ENCODE measurements around the gene INTS4. TPM values are rescaled to one million over a fixed set of nuclear protein-coding genes. Genes with fewer than 3 reads are reported as not detected.
"Not testable (repeated sequence)": the region's sequence is repeated elsewhere in the genome, so short reads cannot be mapped to it uniquely, and the experiment has no call there.

INTS4 gene
- total and polyA plus RNA-seq, 8 donors = 10.7 to 92.8 (median 18.3) TPM

DNA sequence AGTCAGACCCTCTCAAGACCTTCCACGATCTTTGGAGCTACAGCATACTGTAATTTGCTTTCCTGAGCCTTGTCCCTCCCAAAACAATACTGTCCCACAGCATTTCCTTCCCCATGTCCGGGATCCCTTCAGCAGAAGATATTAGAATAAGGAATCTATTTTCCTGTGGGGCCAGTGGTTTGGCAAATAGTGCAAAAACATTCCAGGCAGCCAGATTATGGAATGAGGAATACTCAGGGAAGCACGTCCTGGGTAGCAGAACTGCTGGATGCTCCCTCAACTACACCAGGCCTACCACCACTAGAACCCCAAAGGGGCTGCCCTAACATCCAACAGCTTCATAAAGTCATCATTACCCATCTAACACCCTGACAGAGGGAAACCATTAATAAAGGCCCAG is 112.1 kb downstream of the INTS4 start:
- H3K27ac ChIP-seq = no peak overlapping the region
- DNase-seq = no peak
- TF ChIP-seq EP300 (IDR thresholded peaks at IDR 0.05) (no peak), POLR2A (IDR thresholded peaks at IDR 0.05) (no peak)
- TF ChIP-seq, protein P1, sequence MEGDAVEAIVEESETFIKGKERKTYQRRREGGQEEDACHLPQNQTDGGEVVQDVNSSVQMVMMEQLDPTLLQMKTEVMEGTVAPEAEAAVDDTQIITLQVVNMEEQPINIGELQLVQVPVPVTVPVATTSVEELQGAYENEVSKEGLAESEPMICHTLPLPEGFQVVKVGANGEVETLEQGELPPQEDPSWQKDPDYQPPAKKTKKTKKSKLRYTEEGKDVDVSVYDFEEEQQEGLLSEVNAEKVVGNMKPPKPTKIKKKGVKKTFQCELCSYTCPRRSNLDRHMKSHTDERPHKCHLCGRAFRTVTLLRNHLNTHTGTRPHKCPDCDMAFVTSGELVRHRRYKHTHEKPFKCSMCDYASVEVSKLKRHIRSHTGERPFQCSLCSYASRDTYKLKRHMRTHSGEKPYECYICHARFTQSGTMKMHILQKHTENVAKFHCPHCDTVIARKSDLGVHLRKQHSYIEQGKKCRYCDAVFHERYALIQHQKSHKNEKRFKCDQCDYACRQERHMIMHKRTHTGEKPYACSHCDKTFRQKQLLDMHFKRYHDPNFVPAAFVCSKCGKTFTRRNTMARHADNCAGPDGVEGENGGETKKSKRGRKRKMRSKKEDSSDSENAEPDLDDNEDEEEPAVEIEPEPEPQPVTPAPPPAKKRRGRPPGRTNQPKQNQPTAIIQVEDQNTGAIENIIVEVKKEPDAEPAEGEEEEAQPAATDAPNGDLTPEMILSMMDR (IDR thresholded peaks at IDR 0.05) = no peak
- peaks cover 22 to 93% (median 89%) of the 10 kb centered on the region in 4 donors for H3K36me3 ChIP-seq
- WGBS, 5 donors = 71 to 93% (median 87%) methylated on average over 3 of the region's 3 CpGs
- H3K4me3 ChIP-seq = no peak overlapping the region
- intact Hi-C loops (cut with DNase I; ENCODE audit: low total_unique reads) = no loop called here
- no peaks in the 10 kb centered on the region for H3K27me3 ChIP-seq
- H3K9me3 ChIP-seq = no peaks in the 10 kb centered on the region
- H3K4me1 ChIP-seq = peaks cover 0 to 13% (median 5%) of the 10 kb centered on the region in 4 donors

DNA sequence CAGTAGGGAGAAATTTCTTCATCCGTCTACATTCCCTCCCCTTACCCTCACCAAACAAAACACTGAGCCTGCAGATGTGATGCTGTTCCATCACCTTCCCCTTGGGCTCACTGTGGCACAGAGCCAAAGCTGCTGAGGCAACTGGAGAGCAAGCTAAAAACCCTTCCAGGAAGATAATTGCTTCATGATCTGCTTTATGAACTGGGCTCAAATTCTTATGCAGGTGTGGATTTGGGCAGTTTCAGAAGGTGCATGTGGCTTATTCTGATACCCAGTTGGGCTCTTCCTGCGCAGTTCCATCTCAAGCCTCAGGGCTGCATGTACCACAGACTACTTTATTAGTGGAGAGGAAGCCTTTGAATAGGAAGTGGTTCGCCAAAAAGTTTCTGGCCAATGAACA is 115.2 kb downstream of the INTS4 start:
- intact Hi-C loops (cut with DNase I; ENCODE audit: low total_unique reads) = no loop called here
- no peak overlapping the region for H3K27ac ChIP-seq
- peaks cover 0 to 13% (median 5%) of the 10 kb centered on the region in 4 donors for H3K4me1 ChIP-seq
- no peaks in the 10 kb centered on the region for H3K9me3 ChIP-seq
- peak in 1 of 2 donors; percentile 21 for DNase-seq
- no peak for TF ChIP-seq POLR2AphosphoS5 (IDR thresholded peaks at IDR 0.05)
- no peak overlapping the region for H3K4me3 ChIP-seq
- no peaks in the 10 kb centered on the region for H3K27me3 ChIP-seq
- WGBS, 5 donors = 79 to 89% (median 82%) methylated on average over 3 of the region's 3 CpGs
- peaks cover 19 to 99% (median 95%) of the 10 kb centered on the region in 4 donors for H3K36me3 ChIP-seq

DNA sequence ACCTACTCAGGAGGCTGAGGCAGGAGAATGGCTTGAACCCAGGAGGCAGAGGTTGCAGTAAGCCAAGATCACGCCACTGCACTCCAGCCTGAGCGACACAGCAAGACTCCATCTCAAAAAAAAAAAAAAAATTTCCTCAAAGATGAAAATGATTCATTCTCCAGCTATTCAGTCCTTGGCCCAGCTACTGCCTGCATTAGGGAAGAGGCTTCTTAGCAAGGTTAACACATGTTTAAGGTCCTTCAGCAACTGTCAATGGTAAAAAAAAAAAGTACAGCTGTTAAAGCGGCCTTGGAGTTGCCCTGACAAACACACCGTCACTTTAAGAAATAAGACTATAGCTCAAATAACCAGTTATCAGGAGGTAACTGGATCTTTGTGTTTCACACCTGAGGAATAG is 116.2 kb downstream of the INTS4 start:
- DNase-seq = peak in 1 of 2 donors; percentile 20
- WGBS, 5 donors = 58 to 92% (median 76%) methylated on average over 4 of the region's 4 CpGs
- H3K36me3 ChIP-seq = peaks cover 14 to 98% (median 93%) of the 10 kb centered on the region in 4 donors
- H3K9me3 ChIP-seq; H3K27me3 ChIP-seq; intact Hi-C loops (cut with DNase I; ENCODE audit: low total_unique reads); H3K4me3 ChIP-seq: not testable (repeated sequence)
- H3K4me1 ChIP-seq = peaks cover 0 to 13% (median 5%) of the 10 kb centered on the region in 4 donors
- peak overlapping the region in 1 of 5 donors; percentile 13 for H3K27ac ChIP-seq

DNA sequence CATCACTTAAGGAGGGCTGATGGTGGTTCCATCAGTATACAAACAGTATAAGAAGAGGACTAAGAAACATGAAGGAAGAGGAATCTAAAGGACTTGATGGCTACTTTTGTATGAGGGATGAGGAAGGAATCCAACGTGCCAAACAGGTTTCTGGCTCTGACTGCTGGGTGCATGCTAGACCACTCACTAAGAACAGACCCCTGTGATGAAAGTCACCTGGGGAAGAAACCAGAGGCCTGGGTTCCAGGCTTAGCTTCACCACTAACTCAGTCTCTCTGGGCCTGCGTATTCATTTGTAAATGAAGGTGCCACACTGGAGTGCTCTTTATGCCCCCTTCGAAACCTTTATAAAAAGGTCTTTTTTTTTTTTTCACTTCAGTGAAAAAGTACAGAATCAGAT is 118.4 kb downstream of the INTS4 start:
- WGBS, 5 donors = 75 to 87% (median 82%) methylated on average over 3 of the region's 3 CpGs
- Histone ChIP-seq H3K9me3 (no peaks in the 10 kb centered on the region), H3K27me3 (no peaks in the 10 kb centered on the region), H3K4me1 (peaks cover 0 to 13% (median 5%) of the 10 kb centered on the region in 4 donors), H3K27ac (no peak overlapping the region), H3K36me3 (peaks cover 16 to 95% (median 88%) of the 10 kb centered on the region in 4 donors), H3K4me3 (no peak overlapping the region)
- TF ChIP-seq EP300 (IDR thresholded peaks at IDR 0.05) = no peak
- no peak for TF ChIP-seq POLR2AphosphoS5 (IDR thresholded peaks at IDR 0.05)
- TF ChIP-seq, protein P1 (IDR thresholded peaks at IDR 0.05) = no peak
- TF ChIP-seq POLR2A (IDR thresholded peaks at IDR 0.05) = no peak
- intact Hi-C loops (cut with DNase I; ENCODE audit: low total_unique reads) = no loop called here
- no peak for DNase-seq

DNA sequence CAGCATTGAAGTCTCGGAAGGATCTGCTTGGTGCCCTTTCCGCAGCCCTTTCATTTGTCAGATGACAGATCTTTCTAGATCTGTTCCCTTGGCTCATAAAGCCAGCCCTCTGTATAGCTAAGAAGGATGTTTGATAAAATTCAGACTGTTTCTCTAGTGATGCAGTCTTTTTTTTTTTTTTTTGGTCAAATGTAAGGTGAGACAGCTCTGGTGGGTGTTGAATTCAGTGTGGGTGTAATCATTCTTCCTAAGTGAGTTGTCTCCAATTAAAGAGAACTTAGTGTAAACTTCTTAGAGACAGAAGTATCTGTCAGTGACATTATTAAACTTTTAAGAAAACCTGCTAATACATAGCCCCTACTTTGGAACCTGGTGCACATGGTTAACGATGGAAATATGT is 120.3 kb downstream of the INTS4 start:
- 83 to 97% (median 96%) methylated on average over 3 of the region's 3 CpGs for WGBS, 5 donors
- intact Hi-C loops (cut with DNase I; ENCODE audit: low total_unique reads) = no loop called here
- DNase-seq = no peak
- Histone ChIP-seq H3K36me3 (peaks cover 13 to 95% (median 86%) of the 10 kb centered on the region in 4 donors), H3K27ac (no peak overlapping the region), H3K9me3 (no peaks in the 10 kb centered on the region), H3K4me3 (no peak overlapping the region), H3K4me1 (peaks cover 0 to 12% (median 5%) of the 10 kb centered on the region in 4 donors), H3K27me3 (no peaks in the 10 kb centered on the region)
- TF ChIP-seq, protein P1 (IDR thresholded peaks at IDR 0.05) = no peak
- TF ChIP-seq EP300 (IDR thresholded peaks at IDR 0.05) (no peak), POLR2A (IDR thresholded peaks at IDR 0.05) (no peak), POLR2AphosphoS5 (IDR thresholded peaks at IDR 0.05) (no peak)
